ENCODE measurements around the gene OSBPL8. TPM values are rescaled to one million over a fixed set of nuclear protein-coding genes. Genes with fewer than 3 reads are reported as not detected.

OSBPL8 gene
- total and polyA plus RNA-seq, 2 of the 8 experiments (the other 6 are each of a cell fraction or from before 2014, with no cell fraction given), result 10.9 to 81.1 TPM

DNA sequence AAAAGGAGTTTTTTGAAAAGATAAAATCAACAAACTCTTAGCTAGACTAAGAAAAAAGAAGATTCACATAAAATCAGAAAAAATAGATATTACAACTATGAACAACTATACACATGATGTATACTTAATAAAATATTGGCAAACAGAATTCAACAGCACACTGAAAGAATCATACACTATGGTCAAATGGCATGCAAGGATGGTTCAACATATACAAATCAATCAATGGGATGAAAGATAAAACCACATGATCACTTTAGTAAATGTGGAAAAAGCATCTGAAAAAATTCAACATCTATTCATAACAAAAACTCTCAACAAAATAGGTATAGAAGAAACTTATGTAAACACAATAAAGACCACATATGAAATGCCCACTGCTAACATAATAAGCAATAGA, 126.8 kb downstream of the OSBPL8 start:
- Histone ChIP-seq H3K27ac (ENCODE audit: low read depth, low read length) (no peak overlapping the region), H3K56ac (replicated peaks; ENCODE audit: insufficient read length, low read depth, low read length) (no peak overlapping the region), H3K9ac (replicated peaks in 1 of 4; ENCODE audit: extremely low read depth in 1 of 4, low read depth in 3 of 4, low read length in 3 of 4) (no peak overlapping the region), H3K36me3 (ENCODE audit: control insufficient read depth in 2 of 4, insufficient read depth in 4 of 4, low read length in 3 of 4) (no peaks in the 10 kb centered on the region; a peak in 1 of 8 replicates), H4K8ac (ENCODE audit: extremely low read depth, insufficient read depth, low read length) (no peak overlapping the region), H3K4ac (replicated peaks; ENCODE audit: insufficient read length, low read depth, low read length) (no peak overlapping the region), H2AK5ac (ENCODE audit: low read depth, low read length) (no peak overlapping the region), H3K79me2 (ENCODE audit: control insufficient read depth in 1 of 2, insufficient read depth in 2 of 2, low read length in 2 of 2) (peaks cover 0 to 46% of the 10 kb centered on the region in 2 experiments; a peak in 2 of 4 replicates), H2BK120ac (replicated peaks; ENCODE audit: low read depth, low read length) (no peak overlapping the region), H4K91ac (replicated peaks; ENCODE audit: insufficient read length, low read length) (no peak overlapping the region), H3K4me1 (replicated peaks in 1 of 4; ENCODE audit: control insufficient read depth in 3 of 4, insufficient read depth in 4 of 4, low read length in 3 of 4) (no peaks in the 10 kb centered on the region), H3K23ac (ENCODE audit: insufficient read length) (no peak overlapping the region), H3K23me2 (ENCODE audit: low read depth, low read length) (no peaks in the 10 kb centered on the region), H2BK20ac (ENCODE audit: low read length) (no peak overlapping the region), H2BK5ac (ENCODE audit: low read depth, low read length) (no peak overlapping the region), H3K18ac (ENCODE audit: extremely low read depth, low read length) (no peak overlapping the region), H4K5ac (ENCODE audit: insufficient read length, low read depth, low read length) (no peak overlapping the region), H2AFZ (ENCODE audit: low read length) (no peak overlapping the region), H3K27me3 (replicated peaks in 1 of 4; ENCODE audit: control insufficient read depth in 3 of 4, extremely low read depth in 1 of 4, insufficient read depth in 3 of 4, low read length in 3 of 4) (no peaks in the 10 kb centered on the region), H3K9me3 (ENCODE audit: insufficient read depth in 2 of 2, low read depth in 1 of 2, low read length in 1 of 2) (peaks cover 0 to 4% of the 10 kb centered on the region in 2 experiments; a peak in 1 of 4 replicates), H2BK15ac (ENCODE audit: low read length) (no peak overlapping the region), H3K79me1 (ENCODE audit: low read depth, low read length) (0 out of 2 replicates have a peak, but pooled peaks cover 3% of the 10 kb centered on the region), H2BK12ac (ENCODE audit: low read depth, low read length) (no peak overlapping the region), H4K20me1 (replicated peaks in 1 of 2; ENCODE audit: control insufficient read depth in 1 of 2, insufficient read depth in 2 of 2, low read length in 2 of 2) (no peaks in the 10 kb centered on the region), H3K14ac (ENCODE audit: insufficient read length) (no peak overlapping the region), H3K4me3 (ENCODE audit: extremely low read depth in 1 of 4, insufficient read depth in 2 of 4, low read depth in 3 of 4, low read length in 4 of 4) (no peak overlapping the region), H3K4me2 (ENCODE audit: insufficient read depth in 1 of 2, low read depth in 2 of 2, low read length in 2 of 2) (no peak overlapping the region)
- POLR2A ChIA-PET (ENCODE audit: partially characterized antibody), result no interaction called here
- CTCF ChIA-PET (ENCODE audit: partially characterized antibody), result no interaction called here
- FAIRE-seq, result no peak
- no peak for DNase-seq (ENCODE audit: low read depth in 1 of 2, low spot score in 2 of 2)
- TF ChIP-seq, protein P1, sequence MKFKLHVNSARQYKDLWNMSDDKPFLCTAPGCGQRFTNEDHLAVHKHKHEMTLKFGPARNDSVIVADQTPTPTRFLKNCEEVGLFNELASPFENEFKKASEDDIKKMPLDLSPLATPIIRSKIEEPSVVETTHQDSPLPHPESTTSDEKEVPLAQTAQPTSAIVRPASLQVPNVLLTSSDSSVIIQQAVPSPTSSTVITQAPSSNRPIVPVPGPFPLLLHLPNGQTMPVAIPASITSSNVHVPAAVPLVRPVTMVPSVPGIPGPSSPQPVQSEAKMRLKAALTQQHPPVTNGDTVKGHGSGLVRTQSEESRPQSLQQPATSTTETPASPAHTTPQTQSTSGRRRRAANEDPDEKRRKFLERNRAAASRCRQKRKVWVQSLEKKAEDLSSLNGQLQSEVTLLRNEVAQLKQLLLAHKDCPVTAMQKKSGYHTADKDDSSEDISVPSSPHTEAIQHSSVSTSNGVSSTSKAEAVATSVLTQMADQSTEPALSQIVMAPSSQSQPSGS (IDR thresholded peaks at IDR 0.05; ENCODE audit: low read length), result no peak
- TF ChIP-seq KDM4A (IDR thresholded peaks at IDR 0.05; ENCODE audit: low read depth, low read length, severe bottlenecking), result no peak
- no peak for TF ChIP-seq SIX5 (IDR thresholded peaks at IDR 0.05; ENCODE audit: low read depth, low read length)
- TF ChIP-seq RXRA (IDR thresholded peaks at IDR 0.05; ENCODE audit: insufficient read depth, low read depth, low read length), result no peak
- TF ChIP-seq GABPA (IDR thresholded peaks at IDR 0.05; ENCODE audit: borderline replicate concordance, insufficient read depth, low read length), result no peak
- no peak for TF ChIP-seq FOSL1 (IDR thresholded peaks at IDR 0.05; ENCODE audit: insufficient read depth, low read depth, low read length)
- no peak for TF ChIP-seq JUND (IDR thresholded peaks at IDR 0.05; ENCODE audit: low read length)
- no peak for TF ChIP-seq TAF7 (optimal IDR thresholded peaks at IDR 0.05; ENCODE audit: borderline replicate concordance, low read depth, low read length)
- no peak for TF ChIP-seq SP1 (IDR thresholded peaks at IDR 0.05; ENCODE audit: low read depth, low read length)
- no peak for TF ChIP-seq SAP30 (IDR thresholded peaks at IDR 0.05; ENCODE audit: insufficient read depth, insufficient replicate concordance, low read length)
- no peak for TF ChIP-seq SIN3A (conservative IDR thresholded peaks at IDR 0.05 in 1 of 2, IDR thresholded peaks at IDR 0.05 in 1 of 2; ENCODE audit: low read depth in 1 of 2, low read length in 2 of 2)
- TF ChIP-seq NANOG (IDR thresholded peaks at IDR 0.05; ENCODE audit: insufficient read depth, low read depth, low read length, poor library complexity, severe bottlenecking), result no peak
- TF ChIP-seq TCF12 (IDR thresholded peaks at IDR 0.05; ENCODE audit: low read depth, low read length), result no peak

All from H1 (cell line).